H9 (cell line): ENCODE measurements around the gene CWC27. TPM values are rescaled to one million over a fixed set of nuclear protein-coding genes. Genes with fewer than 3 reads are reported as not detected.

Experiments
- DNase-seq: peaks from one replicate; pipeline ENCODE4 v3.0.0-alpha.2; 2017
- H2AFZ ChIP-seq: one replicate; pipeline ENCODE4 v1.6.1; 2013; ENCODE audit warnings: mild to moderate bottlenecking, low read length, control low read depth, moderate library complexity
- H2AK5ac ChIP-seq: 2 replicates; pipeline ENCODE4 v1.6.1; 2013; ENCODE audit warnings: low read length, control low read depth, mixed read lengths; ENCODE audit not compliant: insufficient read length
- H2BK120ac ChIP-seq: one replicate; pipeline ENCODE4 v1.6.1; 2013; ENCODE audit warnings: low read depth, mild to moderate bottlenecking, low read length, control low read depth, inconsistent platforms; ENCODE audit not compliant: poor library complexity, severe bottlenecking
- H2BK12ac ChIP-seq: 2 replicates; pipeline ENCODE4 v1.6.1; 2013; ENCODE audit warnings: low read length, control low read depth, mixed read lengths, low read depth; ENCODE audit not compliant: insufficient read length
- H2BK15ac ChIP-seq: 2 replicates; pipeline ENCODE4 v1.6.1; 2013; ENCODE audit warnings: low read depth, low read length, control low read depth
- H2BK20ac ChIP-seq: one replicate; pipeline ENCODE4 v1.6.1; 2013; ENCODE audit warnings: low read depth, mild to moderate bottlenecking, low read length, control low read depth, inconsistent platforms; ENCODE audit not compliant: poor library complexity, severe bottlenecking
- H2BK5ac ChIP-seq: 2 replicates; pipeline ENCODE4 v1.6.1; 2013; ENCODE audit warnings: low read length, control low read depth, mixed read lengths; ENCODE audit not compliant: insufficient read length
- H3K14ac ChIP-seq: 2 replicates; pipeline ENCODE4 v1.6.1; 2013; ENCODE audit warnings: low read length, control low read depth; ENCODE audit not compliant: insufficient read depth
- H3K18ac ChIP-seq: 2 replicates; pipeline ENCODE4 v1.6.1; 2013; ENCODE audit warnings: low read depth, mild to moderate bottlenecking, mixed read lengths, low read length, control low read depth; ENCODE audit not compliant: insufficient read length
- H3K23ac ChIP-seq: 2 replicates; pipeline ENCODE4 v1.6.1; 2013; ENCODE audit warnings: low read length, control low read depth, mixed read lengths, low read depth; ENCODE audit not compliant: insufficient read length
- H3K23me2 ChIP-seq: 2 replicates; pipeline ENCODE4 v1.6.1; 2013; ENCODE audit warnings: low read depth, mild to moderate bottlenecking, mixed read lengths, low read length, control low read depth; ENCODE audit not compliant: insufficient read length, poor library complexity, severe bottlenecking
- H3K27ac ChIP-seq: 2 replicates; pipeline ENCODE4 v1.5.1; 2013; ENCODE audit warnings: low read length, control low read depth, mixed read lengths, low read depth; ENCODE audit not compliant: insufficient read length
- H3K27me3 ChIP-seq: 2 replicates; pipeline ENCODE4 v1.6.1; 2013; ENCODE audit warnings: low read length, control low read depth, inconsistent platforms; ENCODE audit not compliant: insufficient read depth
- H3K4ac ChIP-seq: 2 replicates; pipeline ENCODE4 v1.6.1; 2013; ENCODE audit warnings: low read depth, mild to moderate bottlenecking, control low read depth, inconsistent platforms, low read length, moderate library complexity
- H3K4me1 ChIP-seq: 2 replicates; pipeline ENCODE4 v1.6.1; 2013; ENCODE audit warnings: low read length, control low read depth, inconsistent platforms; ENCODE audit not compliant: insufficient read depth
- H3K4me2 ChIP-seq: 2 replicates; pipeline ENCODE4 v1.6.1; 2013; ENCODE audit warnings: low read length, control low read depth, mixed read lengths; ENCODE audit not compliant: insufficient read length, insufficient read depth
- H3K56ac ChIP-seq: 2 replicates; pipeline ENCODE4 v1.6.1; 2013; ENCODE audit warnings: low read depth, mild to moderate bottlenecking, mixed read lengths, low read length, control low read depth; ENCODE audit not compliant: insufficient read length
- H3K79me1 ChIP-seq: 2 replicates; pipeline ENCODE4 v1.6.1; 2013; ENCODE audit warnings: low read depth, mild to moderate bottlenecking, moderate library complexity, low read length, control low read depth, inconsistent platforms; ENCODE audit not compliant: insufficient read depth, poor library complexity, severe bottlenecking
- H3K79me2 ChIP-seq: 2 replicates; pipeline ENCODE4 v1.6.1; 2013; ENCODE audit warnings: low read length, control low read depth, inconsistent platforms; ENCODE audit not compliant: insufficient read depth
- H3K9ac ChIP-seq: 2 replicates; pipeline ENCODE4 v1.6.1; 2013; ENCODE audit warnings: low read length, control low read depth, mixed read lengths; ENCODE audit not compliant: insufficient read length; ENCODE audit errors: extremely low read depth
- H3K9me3 ChIP-seq: one replicate; pipeline ENCODE4 v1.6.1; 2013; ENCODE audit warnings: low read depth, low read length, inconsistent platforms; ENCODE audit not compliant: control insufficient read depth
- H3T11ph ChIP-seq: one replicate; pipeline ENCODE4 v1.6.1; 2013; ENCODE audit warnings: mild to moderate bottlenecking, low read length, control low read depth, inconsistent platforms
- H4K20me1 ChIP-seq: one replicate; pipeline ENCODE4 v1.6.1; 2013; ENCODE audit not compliant: control insufficient read depth, insufficient read length, insufficient read depth
- H4K5ac ChIP-seq: 2 replicates; pipeline ENCODE4 v1.6.1; 2013; ENCODE audit warnings: low read depth, mild to moderate bottlenecking, mixed read lengths, low read length, control low read depth; ENCODE audit not compliant: insufficient read length
- H4K8ac ChIP-seq: replicated peaks from 2 replicates; pipeline ENCODE4 v1.6.1; 2013; ENCODE audit warnings: low read length, control low read depth, mixed read lengths, low read depth; ENCODE audit not compliant: insufficient read length
- H4K91ac ChIP-seq: 2 replicates; pipeline ENCODE4 v1.6.1; 2013; ENCODE audit warnings: low read depth, mild to moderate bottlenecking, moderate library complexity, mixed read lengths, low read length, control low read depth; ENCODE audit not compliant: insufficient read length
- H3K27ac Mint-ChIP-seq, 3 experiments: 2 replicates in 2 of 3; 3 replicates in 1 of 3; pipeline ENCODE4 v1.8.0; 2020 to 2021; ENCODE audit warnings: mixed read lengths in 3 of 3, mild to moderate bottlenecking in 1 of 3, moderate library complexity in 1 of 3
- H3K27me3 Mint-ChIP-seq: 2 replicates; pipeline ENCODE4 v1.8.0; 2021; ENCODE audit warnings: low read depth, mild to moderate bottlenecking, moderate library complexity, mixed read lengths
- H3K36me3 Mint-ChIP-seq, 3 experiments: 2 replicates in 2 of 3; 3 replicates in 1 of 3; pipeline ENCODE4 v1.8.0; 2020 to 2021; ENCODE audit warnings: low read depth in 3 of 3, mixed read lengths in 3 of 3; ENCODE audit not compliant: insufficient read depth in 1 of 3
- H3K4me1 Mint-ChIP-seq, 2 experiments: 2 replicates each; pipeline ENCODE4 v1.8.0; 2020; ENCODE audit warnings: mixed read lengths in 2 of 2
- H3K4me3 Mint-ChIP-seq, 2 experiments: 2 replicates in 1 of 2; 3 replicates in 1 of 2; pipeline ENCODE4 v1.8.0; 2020 to 2021; ENCODE audit warnings: mild to moderate bottlenecking in 2 of 2, mixed read lengths in 2 of 2, moderate library complexity in 1 of 2
- H3K9me3 Mint-ChIP-seq, 2 experiments: 2 replicates in 1 of 2; 3 replicates in 1 of 2; pipeline ENCODE4 v1.8.0; 2020; ENCODE audit warnings: mild to moderate bottlenecking in 2 of 2, mixed read lengths in 2 of 2, moderate library complexity in 1 of 2
- CTCF ChIP-seq: fragments of 200-600 bp; sonication (generic); conservative IDR thresholded peaks from 3 replicates; pipeline ENCODE4 v1.8.0; 2021; ENCODE audit warnings: antibody characterized with exemption, mild to moderate bottlenecking
- WGBS: extraction: QIAGEN DNeasy Blood & Tissue Kit; methylation state at CpG from one replicate; pipeline ENCODE4 v1.1.7; 2013; ENCODE audit warnings: missing lambda C conversion rate, low lambda C conversion rate, mixed read lengths; ENCODE audit not compliant: insufficient read length; ENCODE audit errors: extremely low coverage; 5-methylcytosine and 5-hydroxymethylcytosine counted together
- total RNA-seq: library from RNA; stranded (reverse); gene quantifications from 2 replicates; pipeline ENCODE4 v1.2.1, GENCODE V29; 2021

The CWC27 gene
- total RNA-seq, 1 experiment from 2014 or later, result 41.9 TPM

GRCh38 chr5:64854855-64855254 is 86.1 kb downstream of the CWC27 start:
- no peaks in the 10 kb centered on the region for H3K4me1 ChIP-seq
- no peak overlapping the region for H3K14ac ChIP-seq
- no peak overlapping the region for H3K23ac ChIP-seq
- Mint-ChIP-seq H3K4me1 (no peaks in the 10 kb centered on the region), H3K27me3 (no peaks in the 10 kb centered on the region), H3K4me3 (no peak overlapping the region), H3K27ac (no peak overlapping the region), H3K36me3 (peaks cover 0 to 10% (median 2%) of the 10 kb centered on the region in 3 experiments; a peak in 3 of 7 replicates), H3K9me3 (no peaks in the 10 kb centered on the region; a peak in 1 of 5 replicates)
- no peak overlapping the region for H3K9ac ChIP-seq
- no peaks in the 10 kb centered on the region for H3K79me2 ChIP-seq
- no peak overlapping the region for H3K4ac ChIP-seq
- H3K23me2 ChIP-seq, result no peaks in the 10 kb centered on the region
- no peak overlapping the region for H2BK15ac ChIP-seq
- no peak overlapping the region for H3T11ph ChIP-seq
- H3K9me3 ChIP-seq, result no peaks in the 10 kb centered on the region
- no peak for DNase-seq
- no peak overlapping the region for H3K27ac ChIP-seq
- TF ChIP-seq CTCF, result no peak
- H3K4me2 ChIP-seq, result no peak overlapping the region
- H4K20me1 ChIP-seq, result no peaks in the 10 kb centered on the region
- no peak overlapping the region for H2BK12ac ChIP-seq
- no peak overlapping the region for H2BK120ac ChIP-seq
- H4K8ac ChIP-seq, result no peak overlapping the region
- H3K18ac ChIP-seq, result no peak overlapping the region
- no peaks in the 10 kb centered on the region for H3K27me3 ChIP-seq
- H3K56ac ChIP-seq, result no peak overlapping the region
- H2BK20ac ChIP-seq, result no peak overlapping the region
- no peak overlapping the region for H2AK5ac ChIP-seq
- no peak overlapping the region for H2AFZ ChIP-seq
- no peak overlapping the region for H4K5ac ChIP-seq
- H3K79me1 ChIP-seq, result no peaks in the 10 kb centered on the region
- no peak overlapping the region for H2BK5ac ChIP-seq
- no peak overlapping the region for H4K91ac ChIP-seq
- no CpG with 5 or more reads among the region's 1 CpG for WGBS
